D341Med (cell line): Measurements from ENCODE around the gene TMEM254.
"Not testable (repeated sequence)": the region's sequence is repeated elsewhere in the genome, so short reads cannot be mapped to it uniquely, and the experiment has no call there.

Experiments
- DNase-seq: peaks from one replicate; pipeline ENCODE4 v3.0.0; 2012; ENCODE audit warnings: low spot score

Gene TMEM254

DNA sequence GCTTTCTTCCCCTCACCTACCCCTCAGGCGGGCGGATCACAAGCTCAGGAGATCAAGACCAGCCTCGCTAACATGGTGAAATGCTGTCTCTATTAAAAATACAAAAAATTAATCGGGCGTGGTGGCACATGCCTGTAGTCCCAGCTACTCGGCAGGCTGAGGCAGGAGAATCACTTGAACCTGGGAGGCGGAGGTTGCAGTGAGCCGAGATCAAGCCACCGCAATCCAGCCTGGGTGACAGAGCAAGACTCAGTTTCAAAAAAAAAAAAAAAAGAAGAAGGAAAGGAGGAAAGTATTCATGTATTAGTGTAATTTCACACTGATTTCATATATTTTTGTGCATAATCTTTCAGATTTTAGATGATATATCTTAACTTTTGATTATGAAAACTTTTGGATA, 55.2 kb downstream of the TMEM254 start:
- not testable (repeated sequence) for DNase-seq

DNA sequence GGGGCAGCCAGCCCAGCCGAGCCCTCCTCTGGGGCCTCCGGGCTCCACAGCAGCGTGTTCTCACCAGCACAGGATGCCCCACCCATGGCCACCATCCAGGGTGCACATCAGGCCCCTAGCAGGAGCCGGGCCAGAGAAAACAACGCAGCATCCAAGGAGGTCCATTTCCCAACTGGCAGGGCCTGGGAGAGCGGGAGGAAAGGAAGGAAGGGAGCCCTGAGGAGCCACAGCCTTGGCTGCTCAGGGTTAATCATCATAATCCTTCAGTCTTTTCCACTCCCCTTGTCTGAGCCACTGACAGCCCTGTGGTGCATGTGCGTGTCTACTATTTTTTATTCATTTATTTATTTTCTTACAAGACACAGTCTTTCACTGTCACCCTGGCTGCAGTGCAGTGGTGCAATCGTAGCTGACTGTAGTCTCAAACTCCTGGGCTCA, 57.7 kb downstream of the TMEM254 start:
- no peak for DNase-seq

DNA sequence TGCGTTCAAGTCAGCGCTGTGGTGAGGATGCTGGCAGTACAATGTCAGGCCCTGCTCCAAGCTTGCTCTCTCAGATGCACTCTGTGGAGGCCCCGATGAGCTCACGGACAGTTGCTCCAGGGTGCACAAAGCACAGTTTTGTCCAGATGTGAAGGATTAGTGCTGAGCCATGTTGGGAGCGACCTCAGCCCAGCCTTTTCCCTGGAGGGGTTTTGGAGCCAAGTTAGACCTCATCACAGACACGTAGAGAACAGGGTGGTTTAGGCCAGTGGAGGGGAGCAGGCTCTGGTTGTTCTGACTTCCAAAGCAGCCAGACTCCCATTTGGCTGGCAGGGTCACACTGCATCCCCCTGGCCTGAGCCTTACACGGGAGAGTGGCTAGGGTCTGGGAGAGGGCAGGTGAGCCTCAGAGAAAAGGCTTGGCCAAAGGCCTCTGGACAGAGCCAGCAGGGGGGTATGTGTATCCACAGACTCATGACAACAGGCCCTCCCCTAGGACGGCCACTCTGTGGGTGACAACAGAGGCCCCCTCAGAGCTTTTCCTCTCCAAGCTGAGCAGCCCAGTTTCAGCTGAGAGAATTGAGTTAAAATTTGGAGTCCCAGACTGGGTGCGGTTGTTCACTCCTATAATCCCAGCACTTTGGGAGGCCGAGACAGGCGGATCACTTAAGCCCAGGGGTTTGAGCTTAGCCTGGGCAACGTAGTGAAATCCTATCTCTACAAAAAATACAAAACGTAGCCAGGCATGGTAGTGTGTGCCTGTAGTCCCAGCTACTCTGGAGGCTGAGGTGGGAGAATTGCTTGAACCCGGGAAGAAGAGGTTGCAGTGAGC, 58.8 kb downstream of the TMEM254 start:
- no peak for DNase-seq

DNA sequence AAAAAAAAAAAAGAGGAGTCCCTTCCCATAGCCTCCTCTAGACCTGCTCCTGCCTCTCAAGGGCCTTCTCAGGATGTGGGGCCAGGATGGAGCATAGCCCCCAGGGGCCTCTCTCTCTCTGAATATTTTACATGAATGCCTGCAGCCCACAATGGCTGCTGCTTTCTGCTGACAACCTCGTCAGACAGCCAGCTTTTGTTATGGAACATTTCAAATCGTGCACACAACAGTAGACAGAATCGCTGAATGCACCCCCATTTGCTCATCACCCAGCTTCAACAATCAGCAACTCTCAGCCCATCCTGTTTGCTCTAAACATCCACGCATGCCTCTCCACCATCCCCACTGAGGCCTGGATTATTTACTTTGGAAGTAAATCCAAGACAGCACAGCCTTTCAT, 59.5 kb downstream of the TMEM254 start:
- DNase-seq, result no peak

DNA sequence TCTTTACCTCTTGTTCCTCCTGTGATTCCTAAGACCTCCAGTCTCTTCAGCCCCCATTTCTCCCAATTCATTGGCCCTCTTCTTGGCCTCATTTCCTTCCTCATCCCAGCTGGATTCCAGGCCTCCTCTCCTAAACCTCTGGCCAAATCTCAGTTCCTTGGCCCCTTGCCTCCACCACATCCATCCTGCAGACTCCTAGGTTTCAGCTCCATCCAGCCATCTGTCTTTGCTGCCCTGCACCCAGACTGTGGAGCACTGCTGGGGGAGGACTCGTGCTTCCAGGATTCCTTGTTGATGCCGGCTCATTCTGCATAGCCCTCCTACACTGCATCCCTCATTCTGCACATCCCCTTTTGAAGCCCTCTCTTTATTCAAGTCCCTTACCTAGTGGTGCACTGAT, 60.8 kb downstream of the TMEM254 start:
- DNase-seq, result no peak

DNA sequence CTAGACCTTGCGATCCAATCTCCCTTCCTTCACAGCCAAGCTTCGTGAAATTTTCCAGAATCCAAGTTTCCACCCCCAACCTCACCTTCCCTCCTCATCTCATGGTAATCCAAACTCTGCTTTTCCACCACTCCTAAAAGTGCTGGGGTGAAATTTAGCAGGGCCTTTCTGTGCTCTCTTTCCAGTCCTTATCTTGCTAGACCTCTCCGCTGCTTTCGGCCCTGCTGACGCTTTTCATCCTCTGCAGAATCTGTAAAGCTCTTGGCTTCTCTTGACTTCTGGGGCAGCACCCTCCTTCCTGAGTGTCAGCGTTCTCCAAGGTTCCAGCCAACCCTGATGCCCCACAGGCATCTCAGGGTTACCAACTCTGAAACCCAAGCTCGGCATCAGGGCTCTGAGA, 61.8 kb downstream of the TMEM254 start:
- no peak for DNase-seq

DNA sequence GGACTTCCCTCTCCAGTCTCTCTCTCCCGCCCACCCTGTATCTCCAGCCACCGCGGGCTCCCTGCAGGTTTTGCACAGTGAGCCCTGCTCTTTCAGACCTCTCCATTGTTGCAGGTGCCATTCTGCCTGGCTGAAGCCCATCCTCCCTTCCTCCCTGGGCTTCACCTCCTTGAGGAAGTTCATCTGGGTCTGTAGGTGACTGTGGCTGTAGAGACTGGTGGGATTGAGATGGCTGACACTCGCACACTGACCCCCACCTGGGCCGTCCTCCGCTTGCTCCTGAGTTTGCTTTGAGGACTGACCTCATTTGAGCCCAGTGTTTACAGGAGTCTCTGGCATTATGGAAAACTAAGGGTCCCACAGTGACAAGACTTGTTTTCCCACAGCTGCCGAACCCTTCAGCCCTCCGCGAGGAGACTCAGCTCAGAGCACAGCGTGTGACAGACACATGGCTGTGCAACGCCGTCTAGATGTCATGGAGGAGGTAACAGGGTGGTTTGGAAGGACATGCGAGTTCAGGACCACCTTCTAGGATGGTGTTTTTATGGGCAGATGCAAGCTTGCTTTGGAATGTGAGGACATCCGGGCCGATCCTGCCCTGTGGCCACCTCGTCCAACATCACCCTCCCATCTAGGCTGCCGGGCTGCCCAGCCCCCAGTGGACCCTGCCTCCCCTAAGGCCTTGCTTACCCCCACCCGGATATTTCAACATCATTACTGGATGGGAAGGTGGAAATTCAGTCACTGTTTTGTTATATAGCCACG, 63.4 kb downstream of the TMEM254 start:
- DNase-seq, result no peak
